ENCODE data around the gene CTXN1.

CTXN1 gene

GRCh38 chr19:7916103-7916954 lies 9.6 kb downstream of the CTXN1 start (continued):
- TF ChIP-seq, protein P1, sequence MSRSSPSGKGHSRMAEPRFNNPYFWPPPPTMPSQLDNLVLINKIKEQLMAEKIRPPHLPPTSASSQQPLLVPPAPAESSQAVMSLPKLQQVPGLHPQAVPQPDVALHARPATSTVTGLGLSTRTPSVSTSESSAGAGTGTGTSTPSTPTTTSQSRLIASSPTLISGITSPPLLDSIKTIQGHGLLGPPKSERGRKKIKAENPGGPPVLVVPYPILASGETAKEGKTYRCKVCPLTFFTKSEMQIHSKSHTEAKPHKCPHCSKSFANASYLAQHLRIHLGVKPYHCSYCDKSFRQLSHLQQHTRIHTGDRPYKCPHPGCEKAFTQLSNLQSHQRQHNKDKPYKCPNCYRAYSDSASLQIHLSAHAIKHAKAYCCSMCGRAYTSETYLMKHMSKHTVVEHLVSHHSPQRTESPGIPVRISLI (tag by site-specific recombination; IDR thresholded peaks at IDR 0.05), result no peak
- no peak for TF ChIP-seq ZBTB7A (tag by site-specific recombination; IDR thresholded peaks at IDR 0.05; ENCODE audit: low read depth)
- peak; percentile 60 for TF ChIP-seq ZBTB20 (tag by site-specific recombination; IDR thresholded peaks at IDR 0.05)
- no peak for TF ChIP-seq ZNF48 (tag by site-specific recombination; IDR thresholded peaks at IDR 0.05)
- 0 out of 2 replicates have a peak, but pooled peaks have one; percentile 12 for TF ChIP-seq ZFP69B (tag by site-specific recombination; IDR thresholded peaks at IDR 0.05)
- no peak for TF ChIP-seq SCRT1 (tag by site-specific recombination; IDR thresholded peaks at IDR 0.05; ENCODE audit: borderline replicate concordance)
- no peak; the same call in 1 of the 2 replicates for TF ChIP-seq ZNF596 (tag by site-specific recombination; IDR thresholded peaks at IDR 0.05)
- TF ChIP-seq ZBTB26 (tag by site-specific recombination; optimal IDR thresholded peaks at IDR 0.05), result peak; percentile 33
- no peak for TF ChIP-seq ZNF132 (tag by site-specific recombination; IDR thresholded peaks at IDR 0.05; ENCODE audit: borderline replicate concordance)
- no peak for TF ChIP-seq ZNF354C (tag by site-specific recombination; IDR thresholded peaks at IDR 0.05; ENCODE audit: borderline replicate concordance, low read depth)
- no peak; the same call in none of the 2 replicates for TF ChIP-seq ZNF335 (tag by site-specific recombination; conservative IDR thresholded peaks at IDR 0.05)
- no peak for TF ChIP-seq ZNF530 (tag by site-specific recombination; IDR thresholded peaks at IDR 0.05; ENCODE audit: low read depth)
- TF ChIP-seq ZNF843 (tag by site-specific recombination; IDR thresholded peaks at IDR 0.05), result no peak
- no peak for TF ChIP-seq IKZF3 (tag by site-specific recombination; IDR thresholded peaks at IDR 0.05)
- TF ChIP-seq ZNF248 (tag by site-specific recombination; IDR thresholded peaks at IDR 0.05), result no peak
- no peak for TF ChIP-seq ZSCAN16 (tag by site-specific recombination; IDR thresholded peaks at IDR 0.05)
- TF ChIP-seq ZNF37A (tag by site-specific recombination; IDR thresholded peaks at IDR 0.05), result no peak
- no peak for TF ChIP-seq ZSCAN23 (tag by site-specific recombination; IDR thresholded peaks at IDR 0.05)
- TF ChIP-seq, protein P2, sequence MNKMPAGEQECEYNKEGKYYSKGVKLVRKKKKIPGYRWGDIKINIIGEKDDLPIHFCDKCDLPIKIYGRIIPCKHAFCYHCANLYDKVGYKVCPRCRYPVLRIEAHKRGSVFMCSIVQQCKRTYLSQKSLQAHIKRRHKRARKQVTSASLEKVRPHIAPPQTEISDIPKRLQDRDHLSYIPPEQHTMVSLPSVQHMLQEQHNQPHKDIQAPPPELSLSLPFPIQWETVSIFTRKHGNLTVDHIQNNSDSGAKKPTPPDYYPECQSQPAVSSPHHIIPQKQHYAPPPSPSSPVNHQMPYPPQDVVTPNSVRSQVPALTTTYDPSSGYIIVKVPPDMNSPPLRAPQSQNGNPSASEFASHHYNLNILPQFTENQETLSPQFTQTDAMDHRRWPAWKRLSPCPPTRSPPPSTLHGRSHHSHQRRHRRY (tag by site-specific recombination; IDR thresholded peaks at IDR 0.05), result no peak
- TF ChIP-seq ZNF76 (tag by site-specific recombination; IDR thresholded peaks at IDR 0.05; ENCODE audit: borderline replicate concordance, low read depth), result peak; percentile 36; the same call in 1 of the 2 replicates
- no peak for TF ChIP-seq KLF9 (tag by site-specific recombination; IDR thresholded peaks at IDR 0.05; ENCODE audit: low read depth)
- TF ChIP-seq ZNF623 (tag by site-specific recombination; IDR thresholded peaks at IDR 0.05), result no peak
- no peak for TF ChIP-seq ZNF138 (tag by site-specific recombination; IDR thresholded peaks at IDR 0.05; ENCODE audit: borderline replicate concordance)
- TF ChIP-seq ZNF211 (tag by site-specific recombination; IDR thresholded peaks at IDR 0.05; ENCODE audit: low read depth), result no peak
- no peak for TF ChIP-seq ZNF302 (tag by site-specific recombination; IDR thresholded peaks at IDR 0.05; ENCODE audit: low read depth)
- no peak for TF ChIP-seq ZFP3 (tag by site-specific recombination; IDR thresholded peaks at IDR 0.05; ENCODE audit: low read depth)
- no peak for TF ChIP-seq YY1 (tag by site-specific recombination; IDR thresholded peaks at IDR 0.05)
- no peak for TF ChIP-seq ZNF292 (tag by site-specific recombination; IDR thresholded peaks at IDR 0.05; ENCODE audit: borderline replicate concordance, low read depth)
- TF ChIP-seq MZF1 (tag by site-specific recombination; IDR thresholded peaks at IDR 0.05; ENCODE audit: borderline replicate concordance), result no peak
- TF ChIP-seq ZNF350 (tag by site-specific recombination; IDR thresholded peaks at IDR 0.05), result no peak
- TF ChIP-seq ZNF24 (tag by site-specific recombination; IDR thresholded peaks at IDR 0.05), result no peak
- TF ChIP-seq ZSCAN30 (tag by site-specific recombination; IDR thresholded peaks at IDR 0.05), result no peak
- TF ChIP-seq ZNF747 (tag by site-specific recombination; IDR thresholded peaks at IDR 0.05), result no peak
- TF ChIP-seq GFI1B (tag by site-specific recombination; IDR thresholded peaks at IDR 0.05), result no peak
- TF ChIP-seq ZNF529 (tag by site-specific recombination; IDR thresholded peaks at IDR 0.05; ENCODE audit: insufficient replicate concordance), result no peak
- no peak for TF ChIP-seq ZNF549 (tag by site-specific recombination; IDR thresholded peaks at IDR 0.05)
- no peak for TF ChIP-seq HOXD13 (CRISPR knock-in tag; IDR thresholded peaks at IDR 0.05; ENCODE audit: borderline replicate concordance)
